Body of pancreas (tissue), 4 donors: Measurements from ENCODE around the gene WDR5.

Experiments
- POLR2A ChIP-seq, 3 donors: fragments of 450-650 bp; IDR thresholded peaks; one replicate each; pipeline ENCODE4 v1.6.1; 2016; ENCODE audit warnings: antibody characterized with exemption in 3 of 3, mild to moderate bottlenecking in 2 of 3
- TF ChIP-seq, protein P1 (sequence below), 7 experiments: fragments of 450-650 bp in 4 of 7; fragments of 200-600 bp in 3 of 7; sonication (generic) in 3 of 7; IDR thresholded peaks; one replicate each; pipeline ENCODE4 v1.5.1; 2016 to 2019; ENCODE audit warnings: antibody characterized with exemption in 7 of 7

DNA sequence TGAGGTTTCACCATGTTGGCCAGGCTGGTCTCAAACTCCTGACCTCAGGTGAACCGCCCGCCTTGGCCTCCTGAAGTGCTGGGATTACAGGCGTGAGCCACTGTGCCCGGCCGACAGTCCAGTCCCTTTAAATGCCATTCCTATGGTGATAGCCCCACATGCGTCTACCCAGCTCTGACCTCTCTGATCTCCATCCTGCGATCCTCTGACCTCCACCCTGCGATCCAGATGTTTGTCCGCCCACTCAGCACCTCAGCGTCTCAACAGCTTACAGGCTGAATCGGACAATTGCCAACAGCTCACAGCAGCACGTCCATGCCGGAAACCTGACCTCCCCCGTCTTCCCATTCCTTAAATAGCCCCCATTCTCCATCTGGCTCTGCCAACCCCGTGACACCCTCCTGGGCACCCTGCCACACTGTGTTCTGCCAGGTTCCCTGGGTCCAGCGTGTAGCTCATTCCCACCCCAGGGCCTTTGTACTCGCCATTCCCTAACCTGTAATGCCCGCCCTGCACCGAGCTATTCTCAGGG, 72.5 kb downstream of the WDR5 start:
- TF ChIP-seq, protein P1, sequence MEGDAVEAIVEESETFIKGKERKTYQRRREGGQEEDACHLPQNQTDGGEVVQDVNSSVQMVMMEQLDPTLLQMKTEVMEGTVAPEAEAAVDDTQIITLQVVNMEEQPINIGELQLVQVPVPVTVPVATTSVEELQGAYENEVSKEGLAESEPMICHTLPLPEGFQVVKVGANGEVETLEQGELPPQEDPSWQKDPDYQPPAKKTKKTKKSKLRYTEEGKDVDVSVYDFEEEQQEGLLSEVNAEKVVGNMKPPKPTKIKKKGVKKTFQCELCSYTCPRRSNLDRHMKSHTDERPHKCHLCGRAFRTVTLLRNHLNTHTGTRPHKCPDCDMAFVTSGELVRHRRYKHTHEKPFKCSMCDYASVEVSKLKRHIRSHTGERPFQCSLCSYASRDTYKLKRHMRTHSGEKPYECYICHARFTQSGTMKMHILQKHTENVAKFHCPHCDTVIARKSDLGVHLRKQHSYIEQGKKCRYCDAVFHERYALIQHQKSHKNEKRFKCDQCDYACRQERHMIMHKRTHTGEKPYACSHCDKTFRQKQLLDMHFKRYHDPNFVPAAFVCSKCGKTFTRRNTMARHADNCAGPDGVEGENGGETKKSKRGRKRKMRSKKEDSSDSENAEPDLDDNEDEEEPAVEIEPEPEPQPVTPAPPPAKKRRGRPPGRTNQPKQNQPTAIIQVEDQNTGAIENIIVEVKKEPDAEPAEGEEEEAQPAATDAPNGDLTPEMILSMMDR (IDR thresholded peaks at IDR 0.05) = no peak
- TF ChIP-seq POLR2A (IDR thresholded peaks at IDR 0.05) = no peak
